ENCODE data around the gene SH3PXD2A.
"Not testable (repeated sequence)": the region's sequence is repeated elsewhere in the genome, so short reads cannot be mapped to it uniquely, and the experiment has no call there.

SH3PXD2A gene

GRCh38 chr10:103677486-103678177 is 177.7 kb downstream of the SH3PXD2A start:
- no peak for DNase-seq

GRCh38 chr10:103676851-103677417 is 178.4 kb downstream of the SH3PXD2A start:
- no peak for DNase-seq

GRCh38 chr10:103676058-103676785 is 179.2 kb downstream of the SH3PXD2A start:
- no peak for DNase-seq

- no peak for DNase-seq
Observed at GRCh38 chr10:103673606-103674005, 181.8 kb downstream of the SH3PXD2A start.

DNA sequence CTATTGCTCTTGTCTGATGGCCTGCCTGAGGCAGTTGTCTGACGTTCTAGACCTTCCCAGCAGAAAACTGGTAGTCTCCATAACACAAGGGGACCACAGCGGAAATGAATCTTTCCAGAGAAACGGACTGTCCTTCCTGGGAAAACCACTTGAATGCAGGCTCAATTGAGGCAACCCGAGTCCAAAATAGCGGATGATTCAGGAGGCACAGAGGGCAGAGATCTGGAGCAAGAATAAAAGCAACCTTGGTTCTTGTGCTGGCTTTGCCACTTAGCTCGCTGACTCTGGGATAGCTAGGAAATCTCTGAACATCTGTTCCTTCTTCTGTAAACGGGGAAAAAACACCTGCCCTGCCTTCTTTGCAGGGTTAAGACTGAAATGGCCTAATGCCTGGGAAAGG is 183.0 kb downstream of the SH3PXD2A start:
- no peak for DNase-seq

- no peak for DNase-seq
Observed at GRCh38 chr10:103671126-103671895, 184.1 kb downstream of the SH3PXD2A start.

- DNase-seq: no peak
Observed at GRCh38 chr10:103669944-103670343, 185.4 kb downstream of the SH3PXD2A start.

GRCh38 chr10:103669243-103669929 is 186.0 kb downstream of the SH3PXD2A start:
- DNase-seq: no peak

DNA sequence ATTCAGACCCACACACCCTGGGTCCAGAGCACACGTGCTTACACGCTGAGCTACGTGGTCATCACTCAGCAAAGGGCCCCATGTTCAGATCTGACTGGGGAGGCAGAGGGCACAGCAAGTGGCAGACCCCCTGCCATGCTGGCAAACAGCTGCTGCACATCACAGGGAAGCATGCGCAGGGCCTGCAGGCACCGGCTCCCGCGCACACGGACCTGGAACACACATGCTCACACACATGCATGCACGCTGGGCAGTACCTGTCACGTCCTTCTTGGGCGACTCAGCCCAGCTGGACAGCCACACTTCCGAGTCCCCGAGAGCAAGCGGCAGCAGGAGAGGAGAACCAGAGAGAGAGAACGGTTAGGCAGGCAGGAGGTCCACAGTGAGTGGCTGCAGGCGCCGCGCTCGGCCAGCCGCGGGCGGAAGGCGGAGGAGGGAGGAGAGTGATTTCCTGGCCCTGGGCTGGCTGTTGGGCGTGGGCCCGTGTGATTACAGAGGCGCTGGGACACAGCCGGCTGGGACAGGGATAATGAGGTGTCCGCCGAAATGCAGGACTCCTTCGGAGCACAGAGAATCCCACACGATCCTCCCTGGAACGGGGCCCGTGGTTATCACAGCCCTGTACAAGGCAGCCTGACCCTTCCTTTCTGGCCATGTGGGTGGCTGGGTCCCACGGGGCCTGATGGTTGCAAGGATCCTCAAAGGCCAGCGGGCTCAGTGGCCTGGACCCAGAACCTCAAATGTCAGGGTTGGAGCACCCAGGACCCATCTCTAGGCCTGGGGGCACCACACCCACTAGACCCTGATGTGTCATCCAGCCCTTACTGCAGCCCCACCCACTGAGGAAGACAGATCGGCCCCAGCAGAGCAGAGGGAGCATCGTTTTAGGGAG is 186.8 kb downstream of the SH3PXD2A start:
- no peak for DNase-seq

DNA sequence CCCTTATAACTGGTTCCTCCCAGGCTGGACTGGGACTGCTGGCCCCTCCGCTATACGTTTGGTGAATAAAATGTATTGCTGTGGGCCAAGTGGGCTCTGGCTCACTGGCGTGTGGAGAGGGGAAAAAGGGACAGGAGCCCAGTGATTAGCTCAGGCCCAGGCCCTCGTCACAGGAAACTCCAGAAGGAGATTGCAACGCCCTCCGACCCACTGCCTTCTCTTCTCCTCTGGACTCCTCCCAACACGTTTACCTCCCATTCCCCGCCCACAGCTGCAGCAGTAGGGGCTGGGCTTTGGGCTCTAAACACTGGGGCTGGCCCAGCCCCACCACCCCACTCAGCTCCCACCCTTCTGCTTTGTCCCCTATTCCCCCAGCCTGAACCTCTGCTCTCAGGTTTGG is 188.0 kb downstream of the SH3PXD2A start:
- DNase-seq: no peak

DNA sequence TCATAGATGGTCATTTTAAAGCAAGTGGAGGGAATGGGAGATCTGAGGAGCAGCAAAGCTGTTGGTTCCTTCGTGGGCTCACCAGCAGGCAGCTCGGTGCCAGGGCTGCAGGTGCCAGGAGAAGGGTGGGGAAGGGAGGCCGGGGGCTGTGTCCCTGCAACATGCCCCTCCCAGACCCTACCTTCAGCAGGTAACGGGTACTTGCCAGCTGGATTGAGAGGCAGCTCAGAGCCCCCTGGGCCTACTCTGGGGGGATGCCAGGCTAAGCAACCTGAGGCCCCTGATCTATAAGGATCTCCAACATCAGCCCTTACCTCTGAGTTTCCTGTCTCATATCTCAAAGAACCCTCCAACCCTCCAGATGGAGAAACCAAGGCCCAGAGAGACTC is 188.6 kb downstream of the SH3PXD2A start:
- no peak for DNase-seq

- peak in 1 of 2 donors; percentile 22 for DNase-seq
Observed at GRCh38 chr10:103666087-103666761, 189.2 kb downstream of the SH3PXD2A start.

DNA sequence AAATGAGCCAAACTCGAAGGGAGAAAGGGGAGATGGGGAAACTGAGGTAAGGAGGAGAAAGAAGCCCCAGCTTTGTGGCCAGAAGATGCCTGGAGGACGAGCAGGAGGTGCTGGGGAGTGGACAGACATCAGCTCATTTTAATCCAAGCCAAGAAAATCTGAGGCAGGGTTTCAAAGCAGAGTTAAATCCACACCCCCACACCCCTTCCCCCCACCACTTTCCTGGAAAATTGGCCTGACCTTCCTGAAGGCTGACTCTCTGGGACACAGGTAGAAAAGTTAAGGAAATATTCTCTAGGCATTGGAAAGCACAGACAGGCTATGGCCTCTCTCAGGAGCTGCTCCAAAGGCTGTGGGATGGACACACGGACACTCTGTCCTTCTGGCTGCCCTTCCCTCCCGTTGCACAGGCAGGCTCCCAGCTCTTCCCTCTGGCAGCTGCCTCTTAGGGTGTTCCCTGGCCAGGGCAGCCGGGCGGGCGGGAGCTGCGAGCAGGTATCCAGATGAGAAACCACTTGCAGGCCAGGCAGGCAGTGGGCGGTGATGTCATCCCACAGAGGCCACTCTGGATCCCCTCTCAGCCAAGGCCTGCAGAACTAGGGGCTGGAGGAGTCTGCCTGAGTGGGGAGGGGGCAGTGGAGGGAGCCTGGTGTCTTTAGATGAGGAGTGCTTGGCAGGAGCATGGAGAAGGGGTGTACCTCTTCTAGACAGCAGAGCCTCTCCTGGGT is 190.1 kb downstream of the SH3PXD2A start:
- no peak for DNase-seq

DNA sequence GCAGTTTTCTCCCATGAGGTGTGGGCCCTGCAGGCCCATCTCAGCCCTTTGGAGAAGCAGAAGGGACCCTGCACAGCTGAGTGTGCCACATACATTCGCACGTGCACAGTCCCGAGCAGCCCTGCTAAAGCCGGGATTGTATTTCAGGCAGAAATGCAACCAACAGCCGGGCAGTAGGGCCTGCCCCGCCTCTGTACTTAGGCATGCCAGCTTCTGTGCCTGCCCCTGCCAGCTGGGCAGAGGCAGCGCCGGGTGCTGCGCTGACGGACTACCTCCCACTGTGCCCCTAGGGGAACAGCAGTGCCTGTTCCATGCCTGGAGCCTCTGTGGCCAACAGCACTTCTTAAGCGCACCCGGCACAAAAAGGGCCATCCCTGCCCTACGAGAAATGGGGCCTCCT is 191.6 kb downstream of the SH3PXD2A start:
- DNase-seq: no peak

- DNase-seq: no peak
Observed at GRCh38 chr10:103663236-103663635, 192.1 kb downstream of the SH3PXD2A start.

DNA sequence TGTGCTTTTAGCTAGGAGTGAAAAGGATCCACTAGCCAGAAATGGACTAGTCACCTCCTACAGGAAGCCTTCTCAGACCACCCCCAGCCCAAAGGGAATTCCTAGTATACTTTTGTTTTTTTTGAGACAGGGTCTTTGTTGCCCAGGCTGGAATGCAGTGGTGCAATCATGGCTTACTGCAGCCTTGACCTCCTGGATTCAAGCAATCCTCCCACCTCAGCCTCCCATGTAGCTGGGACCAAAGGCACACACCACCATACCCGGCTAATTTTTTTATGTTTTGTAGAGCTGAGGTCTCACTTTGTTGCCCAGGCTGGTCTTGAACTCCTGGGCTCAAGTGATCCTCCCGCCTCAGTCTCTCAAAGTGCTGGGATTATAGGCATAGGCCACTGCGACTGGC is 192.7 kb downstream of the SH3PXD2A start:
- DNase-seq: not testable (repeated sequence)

DNA sequence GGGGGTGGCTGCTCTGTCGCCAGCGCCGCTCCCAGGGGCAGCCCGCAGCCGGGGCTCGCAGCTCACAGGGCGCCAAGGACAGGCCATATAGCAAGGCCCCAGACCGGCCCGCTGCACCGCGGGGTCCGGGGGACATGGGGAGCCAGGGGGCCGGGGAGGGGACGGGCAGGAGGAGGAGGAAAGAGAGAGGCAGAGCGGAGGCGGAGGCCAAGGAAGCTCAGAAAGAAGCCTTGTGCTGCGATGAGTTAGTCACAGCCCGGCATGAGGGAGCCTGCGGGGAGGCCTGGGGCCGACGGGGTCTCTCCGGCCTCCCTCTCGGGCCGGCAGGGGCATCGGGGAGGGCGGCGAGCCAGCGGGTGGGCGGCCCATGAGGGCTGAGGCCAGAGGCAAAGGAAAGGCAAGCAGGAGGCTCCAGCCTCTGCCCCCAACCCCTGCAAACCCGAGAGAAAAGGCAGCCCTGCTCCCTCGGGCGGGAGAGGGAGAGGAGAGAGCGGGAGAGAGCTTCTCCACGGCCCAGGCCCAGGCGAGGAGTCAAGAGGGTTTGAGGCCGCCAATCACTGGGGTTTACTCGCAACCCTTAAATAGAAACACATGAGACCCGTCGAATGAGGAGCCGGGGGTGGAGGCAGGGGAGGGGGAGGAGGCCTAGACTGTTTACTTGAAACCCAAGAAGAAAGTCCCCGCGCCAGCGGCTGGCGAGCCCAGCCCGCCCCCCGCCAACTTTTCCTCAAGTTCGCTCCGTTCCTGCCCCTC is 194.0 kb downstream of the SH3PXD2A start:
- DNase-seq: peak; percentile 39

GRCh38 chr10:103660364-103661197 is 194.8 kb downstream of the SH3PXD2A start:
- peak in 1 of 2 donors; percentile 27 for DNase-seq
